Midbrain (tissue), 1 donor: Measurements from ENCODE around the gene OSBPL8.
"Not testable (repeated sequence)": the region's sequence is repeated elsewhere in the genome, so short reads cannot be mapped to it uniquely, and the experiment has no call there.

Experiments used
- DNase-seq: peaks from one replicate; lab custom pipeline; 2025; lab: John Stamatoyannopoulos, UW

The OSBPL8 gene

DNA sequence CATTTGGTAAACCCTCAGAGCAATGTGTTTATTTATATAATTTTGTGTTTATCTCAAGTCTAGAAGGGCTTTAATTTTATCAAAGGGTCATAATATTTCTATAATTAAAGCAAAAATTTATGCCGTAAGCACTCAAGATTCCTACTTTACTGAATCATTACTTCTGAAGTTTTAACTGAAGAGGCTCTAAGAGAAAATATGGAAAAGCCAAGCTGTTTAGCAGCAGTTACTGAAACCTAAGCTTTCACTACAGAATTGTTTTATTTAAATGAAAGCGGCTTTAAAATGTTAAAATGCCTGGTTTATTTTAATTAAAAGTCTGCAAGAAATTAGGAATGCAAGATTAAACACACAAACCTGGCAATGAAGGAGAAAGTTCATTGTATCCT, 137.4 kb downstream of the OSBPL8 start:
- DNase-seq, result no peak

DNA sequence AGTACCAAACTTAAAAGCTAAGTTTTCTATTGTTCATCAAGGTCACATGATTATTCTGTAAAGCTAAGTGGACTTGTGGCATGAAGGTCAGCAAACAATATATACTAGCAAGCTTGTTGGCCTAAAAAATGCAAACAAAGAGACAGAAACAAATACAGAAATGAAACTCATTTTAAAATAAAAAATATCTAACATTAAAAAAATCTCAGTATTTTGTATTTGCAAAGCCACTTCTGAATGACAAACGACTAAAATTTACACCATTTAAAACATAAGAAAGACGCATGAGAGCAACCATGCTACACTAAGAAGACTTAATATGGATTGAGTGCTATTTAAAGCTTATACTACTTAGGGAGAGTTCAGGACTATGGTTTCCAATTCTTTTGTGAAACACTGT, 138.5 kb downstream of the OSBPL8 start:
- no peak for DNase-seq

DNA sequence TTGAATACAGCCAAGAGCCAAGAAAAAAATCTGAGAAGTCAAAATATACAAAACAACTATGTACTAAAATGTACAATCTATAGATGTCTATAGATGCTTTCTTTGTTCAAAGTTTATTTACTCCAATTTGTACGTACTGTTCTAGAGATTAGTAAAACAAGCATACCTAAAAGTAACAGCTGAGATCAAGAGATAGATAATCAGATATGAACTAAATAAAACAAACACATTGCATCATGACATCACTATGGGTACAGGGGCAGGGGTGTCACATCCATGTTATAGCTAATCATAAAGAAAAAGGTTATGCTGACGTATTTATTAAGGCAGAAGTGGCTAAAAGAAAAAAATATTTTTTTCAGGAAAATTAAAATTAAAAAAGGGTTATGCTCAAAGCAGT, 139.3 kb downstream of the OSBPL8 start:
- no peak for DNase-seq

DNA sequence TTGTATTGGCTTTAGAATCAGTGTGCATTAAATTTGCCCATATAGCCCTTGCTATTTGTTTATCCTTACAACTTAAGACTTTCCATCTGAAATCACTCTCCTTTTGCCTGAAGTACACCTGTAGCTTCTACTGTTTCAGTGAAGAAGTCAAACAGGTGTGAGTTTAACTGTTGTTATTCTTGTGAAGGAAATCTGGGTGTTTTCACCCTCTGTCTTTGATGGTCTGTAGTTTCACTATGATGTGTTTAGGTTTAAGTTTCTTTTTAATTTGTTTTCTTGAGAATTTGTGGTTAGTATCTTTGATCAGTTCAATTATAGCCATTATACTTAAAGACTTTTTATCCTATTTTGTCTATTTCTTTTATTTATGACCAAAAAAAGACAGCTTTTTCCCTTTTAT, 142.5 kb downstream of the OSBPL8 start:
- DNase-seq, result no peak

DNA sequence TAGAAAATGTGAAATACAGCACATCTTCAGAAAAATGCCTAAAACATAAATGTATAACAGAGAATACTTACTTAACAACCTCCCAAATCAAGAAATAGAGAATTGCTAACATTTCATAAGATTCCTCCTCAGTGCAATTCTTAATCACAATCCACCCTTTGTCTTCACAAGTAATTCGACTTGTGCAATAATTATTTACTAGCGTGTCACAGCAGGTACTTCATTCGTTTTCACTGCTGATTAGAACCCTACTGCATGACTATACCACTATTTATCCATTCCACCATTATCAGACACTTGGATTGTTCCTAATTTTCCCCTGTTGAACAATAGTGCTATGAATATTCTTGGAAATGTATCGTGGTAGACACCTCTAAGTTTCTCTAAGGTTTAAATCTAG, 146.4 kb downstream of the OSBPL8 start:
- no peak for DNase-seq

DNA sequence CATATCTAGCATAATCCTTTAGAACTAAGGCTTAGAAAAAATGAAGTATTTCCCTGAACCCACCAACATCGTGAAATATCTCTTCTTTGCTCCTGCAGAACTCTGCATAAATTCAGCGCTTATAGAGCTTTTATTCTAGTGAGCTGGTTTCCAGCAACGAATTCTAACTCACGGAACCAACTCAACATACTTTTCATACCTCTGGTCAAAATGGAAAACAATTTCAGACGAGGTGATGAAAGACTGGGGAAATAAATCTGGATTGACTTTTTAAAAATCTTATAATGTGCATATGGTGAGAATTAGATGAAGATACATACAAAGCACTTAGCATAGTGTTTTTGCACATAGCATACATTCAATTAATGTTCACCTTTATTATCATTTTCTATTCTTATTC, 148.8 kb downstream of the OSBPL8 start:
- no peak for DNase-seq

DNA sequence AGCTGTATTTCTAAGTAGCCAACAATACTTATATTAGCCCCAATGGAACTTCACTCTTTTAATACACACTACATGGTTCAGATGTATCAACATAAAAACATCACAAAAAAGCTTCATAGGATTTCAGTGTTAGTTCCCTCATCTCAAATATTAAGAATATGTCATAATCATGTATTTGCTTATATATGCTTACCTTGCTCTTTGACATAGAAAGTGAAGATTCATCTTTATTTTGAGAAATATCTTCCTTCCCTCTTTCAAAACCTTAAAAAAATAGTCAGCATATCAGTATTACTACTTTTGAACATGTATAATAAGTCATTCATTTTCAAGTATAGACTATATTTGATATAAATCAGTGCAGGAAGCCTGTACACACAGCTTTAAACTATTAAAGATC, 149.2 kb downstream of the OSBPL8 start:
- no peak for DNase-seq

DNA sequence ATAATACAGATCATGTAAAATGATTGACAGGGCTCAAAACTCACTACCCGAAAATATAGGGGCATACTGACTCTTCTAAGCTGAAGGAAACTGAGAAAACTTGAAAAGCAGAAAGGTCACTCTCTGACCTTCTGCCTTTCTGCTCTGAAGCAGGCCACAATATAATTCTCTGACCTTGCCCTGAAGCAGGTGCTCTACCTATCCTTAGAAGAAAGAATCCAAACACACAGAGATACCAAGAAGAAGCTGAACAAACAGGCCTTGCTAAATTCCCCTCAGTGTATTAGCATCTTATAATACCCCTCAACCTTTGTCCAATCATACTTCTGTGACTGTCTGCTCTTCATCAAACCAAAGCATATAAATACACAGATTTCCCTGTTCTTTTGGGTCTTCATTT, 150.5 kb downstream of the OSBPL8 start:
- no peak for DNase-seq

DNA sequence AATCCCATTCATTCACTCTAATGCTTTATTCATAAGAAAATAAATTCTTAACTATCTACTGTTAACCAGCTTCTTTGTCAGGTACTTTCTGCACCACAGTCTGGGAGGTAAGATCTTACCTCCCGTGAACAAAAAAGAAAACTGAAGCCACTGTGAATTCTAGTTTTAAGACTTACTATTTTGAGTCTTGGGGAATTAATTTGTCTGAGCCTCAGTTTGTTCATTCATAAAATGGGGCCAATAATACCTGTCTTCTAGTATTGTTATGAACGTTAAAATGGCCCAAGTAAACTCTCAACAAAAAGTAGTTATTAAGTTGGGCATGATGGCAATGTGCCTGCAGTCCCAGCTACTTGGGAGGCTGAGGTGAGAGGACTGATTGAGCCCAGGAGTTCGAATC, 151.9 kb downstream of the OSBPL8 start:
- DNase-seq, result no peak

DNA sequence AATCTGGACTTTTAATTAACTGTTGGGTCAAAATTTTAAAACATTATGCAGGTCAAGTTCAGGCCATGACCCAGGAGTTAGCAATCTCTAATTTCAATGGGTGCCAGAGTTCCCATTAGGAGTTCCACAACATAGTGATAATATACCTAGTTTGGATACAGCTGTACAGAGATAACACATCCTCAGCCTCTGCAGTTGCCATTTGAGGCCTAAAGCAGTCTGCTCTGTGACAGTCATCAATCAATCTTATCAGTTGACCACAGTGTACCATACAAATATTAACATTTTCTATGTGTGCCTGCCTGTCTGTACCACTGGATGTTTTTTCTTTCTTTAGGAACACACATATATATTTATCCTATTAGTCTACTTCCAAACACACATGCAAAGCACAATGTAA, 157.3 kb downstream of the OSBPL8 start:
- DNase-seq, result no peak

DNA sequence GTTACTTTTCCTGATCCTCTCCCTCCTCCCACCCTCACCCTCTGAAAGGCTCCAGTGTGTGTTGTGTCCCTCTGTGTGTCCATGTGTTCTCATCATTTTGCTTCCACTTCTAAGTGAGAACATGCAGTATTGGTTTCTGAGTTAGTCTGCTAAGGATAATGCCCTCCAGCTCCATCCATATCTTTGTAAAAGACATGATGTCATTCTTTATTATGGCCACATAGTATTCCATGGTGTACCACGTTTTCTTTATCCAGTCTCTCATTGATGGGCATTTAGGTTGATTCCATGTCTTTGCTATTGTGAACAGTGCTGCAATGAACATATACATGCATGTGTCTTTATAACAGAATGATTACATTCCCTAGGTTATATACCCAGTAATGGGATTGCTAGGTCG, 159.4 kb downstream of the OSBPL8 start:
- no peak for DNase-seq

DNA sequence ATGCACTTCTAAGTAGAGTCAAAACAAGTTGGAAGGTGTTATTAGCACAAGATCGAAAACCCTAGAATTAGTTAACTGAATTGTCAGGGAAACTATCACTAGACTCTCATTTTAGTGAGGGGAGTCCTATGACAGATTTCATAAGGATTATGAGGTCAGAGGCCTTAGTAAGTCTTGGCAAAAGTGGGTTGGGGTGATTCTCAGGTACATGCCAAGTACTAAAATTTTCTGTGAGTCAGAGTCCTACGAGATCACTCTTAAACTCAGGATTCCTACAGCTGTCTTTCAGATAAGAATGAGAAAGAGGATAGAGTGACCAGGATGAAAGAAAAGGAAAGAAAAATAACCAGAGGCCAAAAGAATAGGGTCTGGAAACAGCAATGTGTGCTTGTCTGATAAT, 160.5 kb downstream of the OSBPL8 start:
- no peak for DNase-seq

DNA sequence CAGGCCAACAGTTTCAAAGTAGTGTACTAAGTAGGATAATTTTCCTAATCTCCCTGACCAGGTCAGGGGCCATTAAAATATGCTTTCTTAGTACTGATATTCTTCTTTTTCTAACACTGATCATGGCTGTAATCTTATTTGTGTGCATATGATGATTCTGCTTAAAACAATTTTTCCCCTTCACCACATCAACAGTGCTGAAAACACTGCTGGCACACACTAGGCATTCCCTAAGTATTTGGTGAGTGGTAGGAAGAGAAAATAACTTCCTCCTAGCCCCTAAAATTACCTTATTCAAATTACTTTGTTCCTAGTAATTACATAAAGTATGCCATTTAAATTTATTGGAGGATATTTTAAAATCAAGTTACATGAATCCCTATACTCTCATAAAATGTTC, 161.5 kb downstream of the OSBPL8 start:
- DNase-seq, result no peak

DNA sequence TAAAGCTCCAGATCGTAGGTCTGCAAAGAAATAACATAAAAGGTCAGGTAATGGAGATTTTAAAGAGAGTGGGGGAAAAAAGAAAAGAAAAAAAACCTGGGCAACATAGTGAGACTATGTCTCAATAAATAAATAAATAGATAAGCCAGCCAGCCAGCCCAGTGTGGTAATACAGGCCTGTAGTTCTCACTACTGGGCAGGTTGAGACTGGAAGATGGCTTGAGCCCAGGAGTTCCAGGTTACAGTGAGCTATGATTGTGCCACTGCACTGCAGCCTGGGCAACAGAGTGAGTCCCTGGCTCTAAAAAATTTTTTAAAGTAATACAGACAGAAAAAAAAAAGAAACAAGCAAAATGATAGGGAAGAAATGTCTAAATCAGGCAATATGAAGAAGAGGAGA, 168.1 kb downstream of the OSBPL8 start:
- no peak for DNase-seq

DNA sequence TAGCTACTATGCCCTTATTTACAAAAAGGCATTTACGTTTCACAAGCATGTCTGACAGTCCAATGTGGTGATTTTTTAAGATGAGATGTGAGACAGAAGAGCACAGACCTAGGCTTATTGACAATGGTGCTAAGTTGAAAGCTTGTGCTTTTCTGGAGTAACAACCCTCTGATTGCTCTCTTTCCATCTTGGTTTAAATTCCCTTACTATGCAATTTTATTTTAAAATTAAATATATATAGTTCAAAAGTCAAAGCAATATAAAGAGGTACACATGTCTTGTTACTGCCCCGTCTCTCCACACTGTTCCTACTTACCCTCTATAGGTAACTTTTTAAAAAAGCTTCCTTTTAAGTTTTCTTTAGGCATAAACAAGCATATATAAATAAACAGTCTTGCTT, 172.0 kb downstream of the OSBPL8 start:
- DNase-seq, result no peak

DNA sequence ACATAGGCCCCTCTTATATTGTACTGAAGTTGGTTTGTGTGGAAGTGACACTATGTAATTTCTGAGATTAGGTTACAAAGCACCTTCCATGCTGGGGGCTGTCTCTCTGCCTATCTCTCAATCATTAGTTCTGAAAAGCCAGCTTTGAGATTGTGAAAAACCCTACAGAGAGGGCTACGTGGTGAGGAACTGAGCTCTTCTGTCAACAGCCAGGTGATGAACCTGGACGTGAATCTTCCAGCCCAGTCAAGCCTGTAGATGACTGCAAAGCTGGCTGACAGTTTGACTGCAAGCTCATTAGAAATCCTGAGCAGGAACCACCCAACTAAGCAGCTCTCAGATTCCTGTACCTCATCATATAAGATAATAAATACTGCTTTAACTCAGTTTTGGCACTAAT, 175.0 kb downstream of the OSBPL8 start:
- DNase-seq, result no peak

DNA sequence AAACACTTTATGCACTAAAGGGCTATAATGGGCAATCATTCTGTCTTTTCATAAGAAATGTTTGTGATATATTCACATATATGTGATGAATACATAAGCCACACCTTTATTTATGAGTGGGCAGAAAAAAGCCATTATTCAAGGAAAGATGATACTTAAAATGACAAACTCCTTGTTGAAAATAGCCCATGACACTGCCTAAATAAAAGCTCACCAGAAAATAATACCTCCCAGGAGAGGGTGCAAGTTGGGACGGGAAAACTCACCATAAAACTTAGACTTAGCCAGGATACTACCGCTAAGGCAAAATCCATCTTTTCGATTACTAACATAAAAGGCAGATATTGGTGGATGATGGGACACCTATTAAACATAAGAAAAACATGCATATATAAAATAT, 175.6 kb downstream of the OSBPL8 start:
- DNase-seq, result no peak

DNA sequence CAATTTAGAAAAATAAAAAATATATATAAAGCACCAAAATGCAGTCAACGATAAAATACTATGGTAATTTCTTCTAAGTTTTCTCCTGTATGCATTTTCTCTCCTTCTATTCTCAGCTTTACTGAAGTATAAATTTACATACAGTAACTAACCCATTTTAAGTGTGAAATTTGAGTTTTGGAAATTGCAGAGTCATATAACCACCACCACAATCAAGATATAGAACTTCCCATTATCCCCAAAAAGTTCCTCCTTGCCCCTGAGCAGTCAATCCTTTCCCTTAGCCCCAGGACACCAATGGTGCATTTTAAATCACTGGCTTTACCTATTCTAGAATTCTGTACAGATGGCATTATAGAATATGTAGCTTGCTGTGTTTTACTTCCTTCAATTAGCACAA, 180.3 kb downstream of the OSBPL8 start:
- DNase-seq, result no peak

DNA sequence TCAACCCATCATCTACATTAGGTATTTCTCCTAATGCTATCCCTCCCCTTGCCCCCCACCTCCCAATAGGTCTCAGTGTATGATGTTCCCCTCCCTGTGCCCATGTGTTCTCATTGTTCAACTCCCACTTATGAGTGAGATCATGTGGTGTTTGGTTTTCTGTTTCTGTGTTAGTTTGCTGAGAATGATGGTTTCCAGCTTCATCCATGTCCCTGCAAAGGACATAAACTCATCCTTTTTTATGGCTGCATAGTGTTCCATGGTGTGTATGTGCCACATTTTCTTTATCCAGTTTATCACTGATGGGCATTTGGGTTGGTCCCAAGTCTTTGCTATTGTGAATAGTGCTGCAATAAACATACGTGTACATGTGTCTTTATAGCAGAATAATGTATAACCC, 182.7 kb downstream of the OSBPL8 start:
- not testable (repeated sequence) for DNase-seq

DNA sequence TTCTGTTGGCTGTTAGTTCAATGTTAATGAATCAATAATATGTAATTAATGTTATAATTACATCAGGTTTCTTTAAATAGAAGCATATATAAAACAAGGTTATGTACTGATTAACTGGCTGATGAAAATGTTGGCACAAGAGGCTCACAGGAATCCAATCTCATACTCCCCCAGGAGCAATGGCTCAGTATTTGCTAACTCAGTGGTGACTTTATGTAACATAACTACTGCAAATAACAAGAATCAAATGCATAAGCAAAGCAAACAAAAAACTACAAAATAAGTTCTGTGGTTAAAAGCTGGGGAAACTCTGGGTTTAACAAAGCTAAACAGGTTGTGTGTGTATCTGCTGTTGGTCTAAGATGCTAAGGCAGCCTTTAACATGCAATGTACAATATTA, 183.6 kb downstream of the OSBPL8 start:
- no peak for DNase-seq

DNA sequence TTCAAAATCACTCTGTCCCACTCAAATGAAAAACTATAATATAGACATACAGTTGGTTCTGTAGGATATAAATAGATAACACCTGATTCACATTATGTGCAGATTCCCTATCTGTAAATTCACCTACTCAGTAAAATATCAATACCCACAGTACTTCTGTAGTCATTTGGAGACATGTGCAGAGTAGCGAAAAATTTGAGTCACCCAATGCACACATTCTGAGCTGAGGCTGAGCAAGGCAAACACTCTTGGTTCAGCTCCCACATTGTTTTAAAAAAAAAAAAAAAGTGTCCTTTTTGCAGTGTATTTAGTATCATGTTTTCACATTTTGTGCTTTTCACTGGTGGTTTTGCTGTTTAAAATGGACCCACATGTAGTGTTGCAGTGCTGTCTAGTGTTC, 184.1 kb downstream of the OSBPL8 start:
- no peak for DNase-seq

DNA sequence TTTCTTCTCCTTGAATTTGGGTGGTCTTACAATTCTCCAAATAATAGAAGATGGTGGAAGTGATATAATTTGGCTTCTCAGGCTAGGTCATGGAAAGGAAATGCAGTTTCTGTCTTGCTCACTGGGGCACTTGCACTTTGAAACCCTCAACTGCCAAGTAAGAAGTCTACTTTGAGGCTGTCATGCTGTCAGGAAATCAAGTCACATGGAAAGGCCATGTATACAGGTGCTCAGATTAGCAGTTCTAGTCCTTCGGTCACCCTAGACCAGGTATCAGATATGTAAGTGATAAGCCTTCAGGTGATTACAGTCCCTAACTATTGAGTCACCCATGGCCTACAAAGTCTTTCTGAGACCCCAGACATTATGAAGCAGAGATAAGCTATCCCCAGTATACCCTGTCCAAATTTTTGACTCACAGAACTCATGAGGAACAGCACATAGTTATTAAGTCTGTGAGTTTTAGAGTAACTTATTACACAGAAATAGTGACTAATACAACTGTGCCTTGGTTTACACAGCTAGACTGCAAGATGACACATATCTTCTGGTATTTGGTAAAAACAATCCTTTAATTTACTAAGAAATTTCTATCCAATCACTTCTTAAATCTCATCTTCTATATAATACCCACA, 185.1 kb downstream of the OSBPL8 start:
- DNase-seq, result no peak

DNA sequence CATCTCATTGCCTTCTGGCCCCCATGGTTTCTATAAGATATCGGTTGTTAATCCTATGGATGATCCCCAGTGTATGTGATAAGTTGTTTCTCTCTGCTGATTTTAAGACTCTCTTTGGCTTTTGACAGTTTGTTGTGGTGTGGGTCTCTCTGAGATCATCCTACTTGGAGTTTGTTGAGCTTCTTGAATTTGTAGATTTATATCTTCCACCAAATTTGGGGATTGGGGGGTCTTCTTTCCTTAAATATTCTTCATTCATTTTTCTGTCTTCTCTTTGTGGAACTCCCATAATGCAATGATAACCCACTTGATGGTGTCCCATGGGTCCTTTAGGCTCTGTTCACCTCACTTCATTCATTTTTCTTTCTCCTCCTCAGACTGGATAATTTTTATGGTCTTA, 191.3 kb downstream of the OSBPL8 start:
- DNase-seq, result no peak

DNA sequence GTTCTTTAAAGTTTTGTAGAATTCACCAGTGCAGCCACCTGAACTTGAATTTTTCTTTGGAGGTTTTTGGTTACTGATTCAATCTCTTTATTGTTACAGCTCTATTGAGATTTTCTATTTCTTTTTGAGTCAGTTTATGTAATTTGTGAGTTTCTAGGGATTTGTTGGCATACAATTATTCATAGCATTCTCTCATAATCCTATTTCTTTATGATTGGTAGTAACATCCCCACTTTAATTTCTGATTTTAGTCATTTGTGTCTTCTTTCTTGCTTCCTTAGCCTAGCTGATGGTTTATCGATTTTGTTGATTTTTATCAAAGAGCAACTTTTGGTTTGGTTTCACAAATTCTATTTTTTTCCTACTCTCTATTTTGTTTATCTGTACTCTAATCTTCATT, 193.4 kb downstream of the OSBPL8 start:
- DNase-seq, result no peak

DNA sequence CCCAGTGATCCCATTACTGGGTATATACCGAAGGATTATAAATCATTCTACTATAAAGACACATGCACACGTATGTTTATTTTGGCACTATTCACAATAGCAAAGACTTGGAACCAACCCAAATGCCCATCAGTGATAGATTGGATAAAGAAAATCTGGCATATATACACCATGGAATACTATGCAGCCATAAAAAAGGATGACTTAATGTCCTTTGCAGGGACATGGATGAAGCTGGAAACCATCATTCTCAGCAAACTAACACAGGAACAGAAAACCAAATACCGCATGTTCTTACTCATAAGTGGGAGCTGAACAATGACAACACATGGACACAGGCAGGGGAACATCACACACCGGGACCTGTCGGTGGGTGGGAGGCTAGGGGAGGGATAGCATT, 195.4 kb downstream of the OSBPL8 start:
- DNase-seq, result not testable (repeated sequence)
